SK-N-MC (cell line): ENCODE measurements around the gene BACH2.

Source experiments
- DNase-seq: peaks from one replicate; pipeline ENCODE4 v3.0.0-alpha.2; 2011; ENCODE audit warnings: low read depth, low spot score
- H3K27ac ChIP-seq: fragments of 200-600 bp; sonication (generic); 2 replicates; pipeline ENCODE4 v1.5.1; 2016; ENCODE audit warnings: mixed run types
- H3K36me3 ChIP-seq: fragments of 200-600 bp; sonication (generic); 2 replicates; pipeline ENCODE4 v1.6.1; 2017; ENCODE audit warnings: antibody characterized with exemption, low read length, mixed read lengths; ENCODE audit not compliant: insufficient read depth
- H3K4me3 ChIP-seq: fragments of 200-600 bp; sonication (generic); 2 replicates; pipeline ENCODE4 v1.5.1; 2016
- H3K9ac ChIP-seq: fragments of 200-600 bp; sonication (generic); 2 replicates; pipeline ENCODE4 v1.8.0; 2017; ENCODE audit warnings: mixed run types, mixed read lengths; ENCODE audit not compliant: insufficient read length
- H3K9me3 ChIP-seq: fragments of 200-600 bp; sonication (generic); 2 replicates; pipeline ENCODE4 v1.6.1; 2017; ENCODE audit warnings: low read depth, mild to moderate bottlenecking, antibody characterized with exemption, low read length, moderate library complexity, mixed read lengths
- EZH2 ChIP-seq: fragments of 200-600 bp; sonication (generic); IDR thresholded peaks from one replicate; pipeline ENCODE4 v1.6.1; 2017; ENCODE audit warnings: antibody characterized with exemption
- FOXP2 ChIP-seq: optimal IDR thresholded peaks from 2 replicates; pipeline ENCODE3; 2011; ENCODE audit warnings: mild to moderate bottlenecking, moderate library complexity; ENCODE audit not compliant: insufficient read depth; ENCODE audit errors: extremely low read length, control extremely low read depth
- POLR2AphosphoS5 ChIP-seq: IDR thresholded peaks from 2 replicates; pipeline ENCODE4 v1.6.1; 2012; ENCODE audit warnings: mild to moderate bottlenecking, low read depth, low read length, borderline replicate concordance

Gene BACH2

GRCh38 chr6:90263633-90264032 lies 33.0 kb downstream of the BACH2 start:
- Histone ChIP-seq H3K4me3 (no peak overlapping the region), H3K36me3 (no peaks in the 10 kb centered on the region), H3K9ac (no peak overlapping the region), H3K27ac (no peak overlapping the region), H3K9me3 (no peaks in the 10 kb centered on the region)
- TF ChIP-seq EZH2, result no peak
- TF ChIP-seq POLR2AphosphoS5, result no peak
- TF ChIP-seq FOXP2, result no peak
- DNase-seq, result no peak

- DNase-seq, result no peak
- Histone ChIP-seq H3K27ac (no peak overlapping the region), H3K36me3 (no peaks in the 10 kb centered on the region), H3K9ac (no peak overlapping the region), H3K9me3 (no peaks in the 10 kb centered on the region), H3K4me3 (no peak overlapping the region)
- TF ChIP-seq EZH2, result no peak
- TF ChIP-seq POLR2AphosphoS5, result no peak
- TF ChIP-seq FOXP2, result no peak
Measured at GRCh38 chr6:90261801-90262200, 34.8 kb downstream of the BACH2 start.

GRCh38 chr6:90257486-90257738 lies 39.2 kb downstream of the BACH2 start:
- Histone ChIP-seq H3K4me3 (no peak overlapping the region), H3K36me3 (no peaks in the 10 kb centered on the region), H3K9ac (no peak overlapping the region), H3K27ac (no peak overlapping the region), H3K9me3 (no peaks in the 10 kb centered on the region)
- TF ChIP-seq EZH2 (no peak), POLR2AphosphoS5 (no peak), FOXP2 (no peak)
- DNase-seq, result no peak

- no peak overlapping the region for H3K9ac ChIP-seq
- H3K36me3 ChIP-seq, result no peaks in the 10 kb centered on the region
- no peak for DNase-seq
- TF ChIP-seq FOXP2 (no peak), EZH2 (no peak), POLR2AphosphoS5 (no peak)
- H3K27ac ChIP-seq, result no peak overlapping the region
- no peak overlapping the region for H3K4me3 ChIP-seq
- no peaks in the 10 kb centered on the region for H3K9me3 ChIP-seq
Measured at GRCh38 chr6:90256698-90257485, 39.8 kb downstream of the BACH2 start.

- H3K4me3 ChIP-seq, result no peak overlapping the region
- no peak for TF ChIP-seq POLR2AphosphoS5
- no peak for TF ChIP-seq FOXP2
- no peak for TF ChIP-seq EZH2
- H3K9me3 ChIP-seq, result no peaks in the 10 kb centered on the region
- H3K36me3 ChIP-seq, result no peaks in the 10 kb centered on the region
- DNase-seq, result no peak
- no peak overlapping the region for H3K27ac ChIP-seq
- no peak overlapping the region for H3K9ac ChIP-seq
Measured at GRCh38 chr6:90253631-90254030, 43.0 kb downstream of the BACH2 start.

- Histone ChIP-seq H3K36me3 (no peaks in the 10 kb centered on the region), H3K4me3 (no peak overlapping the region), H3K27ac (no peak overlapping the region), H3K9me3 (no peaks in the 10 kb centered on the region), H3K9ac (no peak overlapping the region)
- DNase-seq, result no peak
- no peak for TF ChIP-seq EZH2
- TF ChIP-seq POLR2AphosphoS5, result no peak
- TF ChIP-seq FOXP2, result no peak
Measured at GRCh38 chr6:90251295-90251992, 45.2 kb downstream of the BACH2 start.

- H3K9me3 ChIP-seq, result no peaks in the 10 kb centered on the region
- no peak for DNase-seq
- TF ChIP-seq FOXP2 (no peak), POLR2AphosphoS5 (no peak), EZH2 (no peak)
- no peaks in the 10 kb centered on the region for H3K36me3 ChIP-seq
- no peak overlapping the region for H3K4me3 ChIP-seq
- no peak overlapping the region for H3K9ac ChIP-seq
- no peak overlapping the region for H3K27ac ChIP-seq
Measured at GRCh38 chr6:90250405-90250804, 46.2 kb downstream of the BACH2 start.

- no peaks in the 10 kb centered on the region for H3K9me3 ChIP-seq
- DNase-seq, result no peak
- H3K4me3 ChIP-seq, result no peak overlapping the region
- H3K27ac ChIP-seq, result no peak overlapping the region
- no peak for TF ChIP-seq FOXP2
- no peak for TF ChIP-seq POLR2AphosphoS5
- TF ChIP-seq EZH2, result no peak
- no peak overlapping the region for H3K9ac ChIP-seq
- no peaks in the 10 kb centered on the region for H3K36me3 ChIP-seq
Measured at GRCh38 chr6:90249458-90249857, 47.2 kb downstream of the BACH2 start.

GRCh38 chr6:90249034-90249433 lies 47.6 kb downstream of the BACH2 start:
- no peak overlapping the region for H3K4me3 ChIP-seq
- no peak overlapping the region for H3K27ac ChIP-seq
- no peaks in the 10 kb centered on the region for H3K36me3 ChIP-seq
- TF ChIP-seq FOXP2, result no peak
- TF ChIP-seq EZH2, result no peak
- TF ChIP-seq POLR2AphosphoS5, result no peak
- H3K9me3 ChIP-seq, result no peaks in the 10 kb centered on the region
- H3K9ac ChIP-seq, result no peak overlapping the region
- DNase-seq, result no peak
